ENCODE measurements around the gene BNC2.

BNC2 gene

DNA sequence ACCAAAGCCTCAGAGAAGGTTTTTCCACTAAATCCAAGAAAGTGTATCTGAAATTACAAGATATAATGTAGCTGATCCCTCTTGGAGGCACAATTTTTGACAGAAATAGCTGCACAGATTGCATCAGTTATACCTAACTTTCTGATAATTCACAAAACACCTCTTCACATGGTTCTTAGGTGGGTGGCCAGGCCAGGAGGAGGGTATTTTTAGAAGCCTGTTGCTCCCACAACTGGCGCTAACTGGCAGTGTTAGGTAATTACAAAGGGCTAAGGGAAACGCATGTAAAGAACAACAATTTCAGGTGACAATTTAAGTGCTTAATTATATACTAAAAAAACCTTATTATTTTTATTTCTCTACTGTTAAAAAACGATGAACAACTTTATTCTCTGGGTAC lies 247.9 kb downstream of the BNC2 start:
- H3K27ac ChIP-seq (ENCODE audit: extremely low read depth, low read depth, low read length) = no peak overlapping the region
- no peaks in the 10 kb centered on the region for H3K36me3 ChIP-seq (ENCODE audit: control insufficient read depth in 2 of 2, insufficient read depth in 1 of 2, low read length in 2 of 2)
- ChIA-PET POLR2A (no interaction called here), CTCF (interaction anchor here (0.6 kb wide), 1 partner anchor 107 kb away, joined by 3 read pairs; no protein-coding TSS in a partner anchor)
- H3K4me1 ChIP-seq (ENCODE audit: control insufficient read depth, insufficient read depth, low read length) = peaks cover 6% of the 10 kb centered on the region; the same call in 1 of the 2 replicates
- H3K4me3 ChIP-seq (ENCODE audit: low read depth, low read length) = no peak overlapping the region
- H3K9me3 ChIP-seq (ENCODE audit: control insufficient read depth, insufficient read depth, low read depth, low read length) = no peaks in the 10 kb centered on the region
- TF ChIP-seq ZBTB21 (tag by site-specific recombination; IDR thresholded peaks at IDR 0.05) (no peak), ZNF514 (tag by site-specific recombination; IDR thresholded peaks at IDR 0.05) (no peak), ZNF37A (tag by site-specific recombination; IDR thresholded peaks at IDR 0.05) (no peak), ZNF239 (tag by site-specific recombination; IDR thresholded peaks at IDR 0.05) (no peak), ZNF48 (tag by site-specific recombination; IDR thresholded peaks at IDR 0.05) (no peak), ZNF624 (tag by site-specific recombination; IDR thresholded peaks at IDR 0.05) (no peak), ZNF701 (tag by site-specific recombination; IDR thresholded peaks at IDR 0.05) (no peak)
- TF ChIP-seq, protein P1, sequence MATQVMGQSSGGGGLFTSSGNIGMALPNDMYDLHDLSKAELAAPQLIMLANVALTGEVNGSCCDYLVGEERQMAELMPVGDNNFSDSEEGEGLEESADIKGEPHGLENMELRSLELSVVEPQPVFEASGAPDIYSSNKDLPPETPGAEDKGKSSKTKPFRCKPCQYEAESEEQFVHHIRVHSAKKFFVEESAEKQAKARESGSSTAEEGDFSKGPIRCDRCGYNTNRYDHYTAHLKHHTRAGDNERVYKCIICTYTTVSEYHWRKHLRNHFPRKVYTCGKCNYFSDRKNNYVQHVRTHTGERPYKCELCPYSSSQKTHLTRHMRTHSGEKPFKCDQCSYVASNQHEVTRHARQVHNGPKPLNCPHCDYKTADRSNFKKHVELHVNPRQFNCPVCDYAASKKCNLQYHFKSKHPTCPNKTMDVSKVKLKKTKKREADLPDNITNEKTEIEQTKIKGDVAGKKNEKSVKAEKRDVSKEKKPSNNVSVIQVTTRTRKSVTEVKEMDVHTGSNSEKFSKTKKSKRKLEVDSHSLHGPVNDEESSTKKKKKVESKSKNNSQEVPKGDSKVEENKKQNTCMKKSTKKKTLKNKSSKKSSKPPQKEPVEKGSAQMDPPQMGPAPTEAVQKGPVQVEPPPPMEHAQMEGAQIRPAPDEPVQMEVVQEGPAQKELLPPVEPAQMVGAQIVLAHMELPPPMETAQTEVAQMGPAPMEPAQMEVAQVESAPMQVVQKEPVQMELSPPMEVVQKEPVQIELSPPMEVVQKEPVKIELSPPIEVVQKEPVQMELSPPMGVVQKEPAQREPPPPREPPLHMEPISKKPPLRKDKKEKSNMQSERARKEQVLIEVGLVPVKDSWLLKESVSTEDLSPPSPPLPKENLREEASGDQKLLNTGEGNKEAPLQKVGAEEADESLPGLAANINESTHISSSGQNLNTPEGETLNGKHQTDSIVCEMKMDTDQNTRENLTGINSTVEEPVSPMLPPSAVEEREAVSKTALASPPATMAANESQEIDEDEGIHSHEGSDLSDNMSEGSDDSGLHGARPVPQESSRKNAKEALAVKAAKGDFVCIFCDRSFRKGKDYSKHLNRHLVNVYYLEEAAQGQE (tag by site-specific recombination; IDR thresholded peaks at IDR 0.05) = no peak
- TF ChIP-seq, protein P2, sequence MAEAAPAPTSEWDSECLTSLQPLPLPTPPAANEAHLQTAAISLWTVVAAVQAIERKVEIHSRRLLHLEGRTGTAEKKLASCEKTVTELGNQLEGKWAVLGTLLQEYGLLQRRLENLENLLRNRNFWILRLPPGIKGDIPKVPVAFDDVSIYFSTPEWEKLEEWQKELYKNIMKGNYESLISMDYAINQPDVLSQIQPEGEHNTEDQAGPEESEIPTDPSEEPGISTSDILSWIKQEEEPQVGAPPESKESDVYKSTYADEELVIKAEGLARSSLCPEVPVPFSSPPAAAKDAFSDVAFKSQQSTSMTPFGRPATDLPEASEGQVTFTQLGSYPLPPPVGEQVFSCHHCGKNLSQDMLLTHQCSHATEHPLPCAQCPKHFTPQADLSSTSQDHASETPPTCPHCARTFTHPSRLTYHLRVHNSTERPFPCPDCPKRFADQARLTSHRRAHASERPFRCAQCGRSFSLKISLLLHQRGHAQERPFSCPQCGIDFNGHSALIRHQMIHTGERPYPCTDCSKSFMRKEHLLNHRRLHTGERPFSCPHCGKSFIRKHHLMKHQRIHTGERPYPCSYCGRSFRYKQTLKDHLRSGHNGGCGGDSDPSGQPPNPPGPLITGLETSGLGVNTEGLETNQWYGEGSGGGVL (tag by site-specific recombination; IDR thresholded peaks at IDR 0.05) = no peak

- H3K4me1 ChIP-seq (ENCODE audit: control insufficient read depth, insufficient read depth, low read length) = no peaks in the 10 kb centered on the region
- no peaks in the 10 kb centered on the region for H3K9me3 ChIP-seq (ENCODE audit: control insufficient read depth, insufficient read depth, low read depth, low read length)
- no peaks in the 10 kb centered on the region for H3K36me3 ChIP-seq (ENCODE audit: control insufficient read depth in 2 of 2, insufficient read depth in 1 of 2, low read length in 2 of 2)
- no peak overlapping the region for H3K27ac ChIP-seq (ENCODE audit: extremely low read depth, low read depth, low read length)
- no peak overlapping the region for H3K4me3 ChIP-seq (ENCODE audit: low read depth, low read length)
- ChIA-PET POLR2A (no interaction called here), CTCF (interaction anchor here (0.7 kb wide), 1 partner anchor 665 kb away, joined by 3 read pairs; no protein-coding TSS in a partner anchor)
- TF ChIP-seq GLI2 (tag by site-specific recombination; IDR thresholded peaks at IDR 0.05; ENCODE audit: borderline replicate concordance, low read depth) (no peak), PBX3 (CRISPR knock-in tag; IDR thresholded peaks at IDR 0.05) (no peak), ZBTB17 (tag by site-specific recombination; IDR thresholded peaks at IDR 0.05) (no peak), ZFHX2 (tag by site-specific recombination; conservative IDR thresholded peaks at IDR 0.05) (no peak), ZNF488 (tag by site-specific recombination; IDR thresholded peaks at IDR 0.05) (no peak), ZNF530 (tag by site-specific recombination; IDR thresholded peaks at IDR 0.05; ENCODE audit: low read depth) (no peak), ZNF571 (tag by site-specific recombination; IDR thresholded peaks at IDR 0.05) (no peak), ZNF18 (tag by site-specific recombination; IDR thresholded peaks at IDR 0.05) (no peak), CTCF (tag by site-specific recombination; IDR thresholded peaks at IDR 0.05) (no peak), ZNF501 (tag by site-specific recombination; IDR thresholded peaks at IDR 0.05) (no peak)
- TF ChIP-seq, protein P3, sequence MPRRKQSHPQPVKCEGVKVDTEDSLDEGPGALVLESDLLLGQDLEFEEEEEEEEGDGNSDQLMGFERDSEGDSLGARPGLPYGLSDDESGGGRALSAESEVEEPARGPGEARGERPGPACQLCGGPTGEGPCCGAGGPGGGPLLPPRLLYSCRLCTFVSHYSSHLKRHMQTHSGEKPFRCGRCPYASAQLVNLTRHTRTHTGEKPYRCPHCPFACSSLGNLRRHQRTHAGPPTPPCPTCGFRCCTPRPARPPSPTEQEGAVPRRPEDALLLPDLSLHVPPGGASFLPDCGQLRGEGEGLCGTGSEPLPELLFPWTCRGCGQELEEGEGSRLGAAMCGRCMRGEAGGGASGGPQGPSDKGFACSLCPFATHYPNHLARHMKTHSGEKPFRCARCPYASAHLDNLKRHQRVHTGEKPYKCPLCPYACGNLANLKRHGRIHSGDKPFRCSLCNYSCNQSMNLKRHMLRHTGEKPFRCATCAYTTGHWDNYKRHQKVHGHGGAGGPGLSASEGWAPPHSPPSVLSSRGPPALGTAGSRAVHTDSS (tag by site-specific recombination; IDR thresholded peaks at IDR 0.05) = no peak
- TF ChIP-seq, protein P4, sequence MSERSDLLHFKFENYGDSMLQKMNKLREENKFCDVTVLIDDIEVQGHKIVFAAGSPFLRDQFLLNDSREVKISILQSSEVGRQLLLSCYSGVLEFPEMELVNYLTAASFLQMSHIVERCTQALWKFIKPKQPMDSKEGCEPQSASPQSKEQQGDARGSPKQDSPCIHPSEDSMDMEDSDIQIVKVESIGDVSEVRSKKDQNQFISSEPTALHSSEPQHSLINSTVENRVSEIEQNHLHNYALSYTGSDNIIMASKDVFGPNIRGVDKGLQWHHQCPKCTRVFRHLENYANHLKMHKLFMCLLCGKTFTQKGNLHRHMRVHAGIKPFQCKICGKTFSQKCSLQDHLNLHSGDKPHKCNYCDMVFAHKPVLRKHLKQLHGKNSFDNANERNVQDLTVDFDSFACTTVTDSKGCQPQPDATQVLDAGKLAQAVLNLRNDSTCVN (tag by site-specific recombination; optimal IDR thresholded peaks at IDR 0.05) = no peak
These were observed 250.5 kb downstream of the BNC2 start for GRCh38 chr9:16619914-16620520.

Data from HEK293 (cell line).